Measurements from ENCODE around the gene NEB. TPM values are rescaled to one million over a fixed set of nuclear protein-coding genes. Genes with fewer than 3 reads are reported as not detected.

The NEB gene
- total RNA-seq, 5 donors from 2014 or later (not counting 1 experiment from before 2014, with no cell fraction given) = 0.91 to 1.4 (median 1.3) TPM

- no peaks in the 10 kb centered on the region for H3K27me3 Mint-ChIP-seq
- Histone ChIP-seq H3K9me3 (no peaks in the 10 kb centered on the region), H3K27ac (ENCODE audit: low read length) (no peak overlapping the region), H3K4me3 (ENCODE audit: control insufficient read depth in 1 of 2, extremely low read depth in 1 of 2, low read length in 1 of 2) (no peak overlapping the region), H3K4me1 (ENCODE audit: control insufficient read depth in 1 of 2, extremely low read depth in 1 of 2, insufficient read depth in 2 of 2, low read length in 2 of 2) (no peaks in the 10 kb centered on the region), H3K27me3 (replicated peaks in 1 of 2; ENCODE audit: control insufficient read depth in 2 of 2, extremely low read depth in 1 of 2, insufficient read depth in 2 of 2, low read length in 1 of 2) (no peaks in the 10 kb centered on the region), H3K36me3 (ENCODE audit: control insufficient read depth in 2 of 2, extremely low read depth in 1 of 2, insufficient read depth in 1 of 2, low read length in 1 of 2) (peaks cover 0 to 3% of the 10 kb centered on the region in 2 donors)
- H3K9me3 Mint-ChIP-seq = no peaks in the 10 kb centered on the region
- DNase-seq = no peak
- H3K4me3 Mint-ChIP-seq = no peak overlapping the region
- H3K4me1 Mint-ChIP-seq = no peaks in the 10 kb centered on the region
- H3K27ac Mint-ChIP-seq = no peak overlapping the region
- no peak for ATAC-seq (replicated peaks in 1 of 4)
- H3K36me3 Mint-ChIP-seq = peaks cover 34% of the 10 kb centered on the region
- POLR2A ChIA-PET = no interaction called here
- 86% methylated on average over 5 of the region's 7 CpGs for WGBS (ENCODE audit: insufficient coverage)
- CTCF ChIA-PET = interaction anchor here in 1 of 2 donors (0.8 kb wide), 1 partner anchor 329 kb away, joined by 3 read pairs; no protein-coding TSS in a partner anchor
These were observed 200.3 kb downstream of the NEB start for GRCh38 chr2:151534001-151534400.

GRCh38 chr2:151533127-151533526, 201.1 kb downstream of the NEB start:
- ATAC-seq (replicated peaks in 1 of 4) = no peak
- Histone ChIP-seq H3K9me3 (no peaks in the 10 kb centered on the region), H3K4me3 (ENCODE audit: control insufficient read depth in 1 of 2, extremely low read depth in 1 of 2, low read length in 1 of 2) (no peak overlapping the region), H3K4me1 (ENCODE audit: control insufficient read depth in 1 of 2, extremely low read depth in 1 of 2, insufficient read depth in 2 of 2, low read length in 2 of 2) (no peaks in the 10 kb centered on the region), H3K36me3 (ENCODE audit: control insufficient read depth in 2 of 2, extremely low read depth in 1 of 2, insufficient read depth in 1 of 2, low read length in 1 of 2) (peaks cover 0 to 3% of the 10 kb centered on the region in 2 donors), H3K27me3 (replicated peaks in 1 of 2; ENCODE audit: control insufficient read depth in 2 of 2, extremely low read depth in 1 of 2, insufficient read depth in 2 of 2, low read length in 1 of 2) (no peaks in the 10 kb centered on the region), H3K27ac (ENCODE audit: low read length) (no peak overlapping the region)
- ChIA-PET CTCF (no interaction called here), POLR2A (no interaction called here)
- H3K27ac Mint-ChIP-seq = no peak overlapping the region
- H3K4me1 Mint-ChIP-seq = no peaks in the 10 kb centered on the region
- no peaks in the 10 kb centered on the region for H3K27me3 Mint-ChIP-seq
- DNase-seq = no peak
- 75% methylated on average over 1 of the region's 3 CpGs for WGBS (ENCODE audit: insufficient coverage)
- H3K36me3 Mint-ChIP-seq = peaks cover 39% of the 10 kb centered on the region
- H3K4me3 Mint-ChIP-seq = no peak overlapping the region
- no peaks in the 10 kb centered on the region for H3K9me3 Mint-ChIP-seq

GRCh38 chr2:151526572-151527090, 207.6 kb downstream of the NEB start:
- H3K4me1 ChIP-seq (ENCODE audit: control insufficient read depth in 1 of 2, extremely low read depth in 1 of 2, insufficient read depth in 2 of 2, low read length in 2 of 2) = no peaks in the 10 kb centered on the region
- Mint-ChIP-seq H3K27me3 (no peaks in the 10 kb centered on the region), H3K36me3 (peaks cover 19% of the 10 kb centered on the region), H3K4me3 (no peak overlapping the region), H3K27ac (no peak overlapping the region), H3K9me3 (no peaks in the 10 kb centered on the region), H3K4me1 (no peaks in the 10 kb centered on the region)
- ChIA-PET POLR2A (no interaction called here), CTCF (no interaction called here)
- no peaks in the 10 kb centered on the region for H3K27me3 ChIP-seq (replicated peaks in 1 of 2; ENCODE audit: control insufficient read depth in 2 of 2, extremely low read depth in 1 of 2, insufficient read depth in 2 of 2, low read length in 1 of 2)
- H3K4me3 ChIP-seq (ENCODE audit: control insufficient read depth in 1 of 2, extremely low read depth in 1 of 2, low read length in 1 of 2) = no peak overlapping the region
- 87% methylated on average over 3 of the region's 6 CpGs for WGBS (ENCODE audit: insufficient coverage)
- no peaks in the 10 kb centered on the region for H3K9me3 ChIP-seq
- ATAC-seq (replicated peaks in 1 of 4) (no peak), DNase-seq (no peak)
- no peaks in the 10 kb centered on the region for H3K36me3 ChIP-seq (ENCODE audit: control insufficient read depth in 2 of 2, extremely low read depth in 1 of 2, insufficient read depth in 1 of 2, low read length in 1 of 2)
- no peak overlapping the region for H3K27ac ChIP-seq (ENCODE audit: low read length)

- no peaks in the 10 kb centered on the region for H3K9me3 ChIP-seq
- no peak overlapping the region for H3K4me3 Mint-ChIP-seq
- H3K36me3 ChIP-seq (ENCODE audit: control insufficient read depth in 2 of 2, extremely low read depth in 1 of 2, insufficient read depth in 1 of 2, low read length in 1 of 2) = no peaks in the 10 kb centered on the region
- no peak overlapping the region for H3K27ac ChIP-seq (ENCODE audit: low read length)
- no peaks in the 10 kb centered on the region for H3K27me3 Mint-ChIP-seq
- no peaks in the 10 kb centered on the region for H3K27me3 ChIP-seq (replicated peaks in 1 of 2; ENCODE audit: control insufficient read depth in 2 of 2, extremely low read depth in 1 of 2, insufficient read depth in 2 of 2, low read length in 1 of 2)
- WGBS (ENCODE audit: insufficient coverage) = 53% methylated on average over 7 of the region's 9 CpGs
- POLR2A ChIA-PET = no interaction called here
- no peak for ATAC-seq (replicated peaks in 1 of 4)
- H3K4me1 ChIP-seq (ENCODE audit: control insufficient read depth in 1 of 2, extremely low read depth in 1 of 2, insufficient read depth in 2 of 2, low read length in 2 of 2) = no peaks in the 10 kb centered on the region
- no peaks in the 10 kb centered on the region for H3K4me1 Mint-ChIP-seq
- peaks cover 18% of the 10 kb centered on the region for H3K36me3 Mint-ChIP-seq
- no peak overlapping the region for H3K27ac Mint-ChIP-seq
- DNase-seq = peak in 2 of 35 experiments; percentile 5 to 10
- H3K9me3 Mint-ChIP-seq = no peaks in the 10 kb centered on the region
- H3K4me3 ChIP-seq (ENCODE audit: control insufficient read depth in 1 of 2, extremely low read depth in 1 of 2, low read length in 1 of 2) = no peak overlapping the region
- CTCF ChIA-PET = no interaction called here
These were observed 208.4 kb downstream of the NEB start for GRCh38 chr2:151525821-151526373.

- Histone ChIP-seq H3K4me3 (ENCODE audit: control insufficient read depth in 1 of 2, extremely low read depth in 1 of 2, low read length in 1 of 2) (no peak overlapping the region), H3K4me1 (ENCODE audit: control insufficient read depth in 1 of 2, extremely low read depth in 1 of 2, insufficient read depth in 2 of 2, low read length in 2 of 2) (no peaks in the 10 kb centered on the region), H3K9me3 (no peaks in the 10 kb centered on the region), H3K36me3 (ENCODE audit: control insufficient read depth in 2 of 2, extremely low read depth in 1 of 2, insufficient read depth in 1 of 2, low read length in 1 of 2) (no peaks in the 10 kb centered on the region), H3K27ac (ENCODE audit: low read length) (no peak overlapping the region), H3K27me3 (replicated peaks in 1 of 2; ENCODE audit: control insufficient read depth in 2 of 2, extremely low read depth in 1 of 2, insufficient read depth in 2 of 2, low read length in 1 of 2) (no peaks in the 10 kb centered on the region)
- Mint-ChIP-seq H3K36me3 (peaks cover 8% of the 10 kb centered on the region), H3K9me3 (no peaks in the 10 kb centered on the region), H3K4me1 (no peaks in the 10 kb centered on the region), H3K27me3 (no peaks in the 10 kb centered on the region), H3K4me3 (no peak overlapping the region), H3K27ac (no peak overlapping the region)
- ChIA-PET POLR2A (no interaction called here), CTCF (interaction anchor here in 1 of 2 donors (0.5 kb wide), 1 partner anchor 15 kb away, joined by 3 read pairs; no protein-coding TSS in a partner anchor)
- WGBS (ENCODE audit: insufficient coverage) = 60% methylated on average over 1 of the region's 3 CpGs
- DNase-seq (no peak), ATAC-seq (replicated peaks in 1 of 4) (no peak)
These were observed 210.4 kb downstream of the NEB start for GRCh38 chr2:151523850-151524249.

GRCh38 chr2:151522556-151522955, 211.7 kb downstream of the NEB start:
- H3K27me3 Mint-ChIP-seq = no peaks in the 10 kb centered on the region
- Histone ChIP-seq H3K36me3 (ENCODE audit: control insufficient read depth in 2 of 2, extremely low read depth in 1 of 2, insufficient read depth in 1 of 2, low read length in 1 of 2) (no peaks in the 10 kb centered on the region), H3K27ac (ENCODE audit: low read length) (no peak overlapping the region), H3K27me3 (replicated peaks in 1 of 2; ENCODE audit: control insufficient read depth in 2 of 2, extremely low read depth in 1 of 2, insufficient read depth in 2 of 2, low read length in 1 of 2) (no peaks in the 10 kb centered on the region), H3K4me3 (ENCODE audit: control insufficient read depth in 1 of 2, extremely low read depth in 1 of 2, low read length in 1 of 2) (no peak overlapping the region), H3K9me3 (no peaks in the 10 kb centered on the region), H3K4me1 (ENCODE audit: control insufficient read depth in 1 of 2, extremely low read depth in 1 of 2, insufficient read depth in 2 of 2, low read length in 2 of 2) (no peaks in the 10 kb centered on the region)
- no peak for ATAC-seq (replicated peaks in 1 of 4)
- WGBS (ENCODE audit: insufficient coverage) = no CpG with 5 or more reads among the region's 7 CpGs
- H3K27ac Mint-ChIP-seq = no peak overlapping the region
- DNase-seq = no peak
- CTCF ChIA-PET = no interaction called here
- POLR2A ChIA-PET = no interaction called here
- no peaks in the 10 kb centered on the region for H3K4me1 Mint-ChIP-seq
- H3K36me3 Mint-ChIP-seq = peaks cover 12% of the 10 kb centered on the region
- H3K9me3 Mint-ChIP-seq = no peaks in the 10 kb centered on the region
- no peak overlapping the region for H3K4me3 Mint-ChIP-seq

GRCh38 chr2:151520976-151521375, 213.3 kb downstream of the NEB start:
- Histone ChIP-seq H3K36me3 (ENCODE audit: control insufficient read depth in 2 of 2, extremely low read depth in 1 of 2, insufficient read depth in 1 of 2, low read length in 1 of 2) (no peaks in the 10 kb centered on the region), H3K9me3 (no peaks in the 10 kb centered on the region), H3K27me3 (replicated peaks in 1 of 2; ENCODE audit: control insufficient read depth in 2 of 2, extremely low read depth in 1 of 2, insufficient read depth in 2 of 2, low read length in 1 of 2) (no peaks in the 10 kb centered on the region), H3K4me1 (ENCODE audit: control insufficient read depth in 1 of 2, extremely low read depth in 1 of 2, insufficient read depth in 2 of 2, low read length in 2 of 2) (no peaks in the 10 kb centered on the region), H3K4me3 (ENCODE audit: control insufficient read depth in 1 of 2, extremely low read depth in 1 of 2, low read length in 1 of 2) (no peak overlapping the region), H3K27ac (ENCODE audit: low read length) (no peak overlapping the region)
- POLR2A ChIA-PET = no interaction called here
- CTCF ChIA-PET = no interaction called here
- no peak overlapping the region for H3K27ac Mint-ChIP-seq
- H3K9me3 Mint-ChIP-seq = no peaks in the 10 kb centered on the region
- no CpG with 5 or more reads among the region's 1 CpG for WGBS (ENCODE audit: insufficient coverage)
- H3K36me3 Mint-ChIP-seq = peaks cover 14% of the 10 kb centered on the region
- DNase-seq (no peak), ATAC-seq (replicated peaks in 1 of 4) (no peak)
- no peaks in the 10 kb centered on the region for H3K4me1 Mint-ChIP-seq
- no peaks in the 10 kb centered on the region for H3K27me3 Mint-ChIP-seq
- H3K4me3 Mint-ChIP-seq = no peak overlapping the region

Measured in T-cell (primary cell).